ENCODE data around the gene MMD.
"Not testable (repeated sequence)": the region's sequence is repeated elsewhere in the genome, so short reads cannot be mapped to it uniquely, and the experiment has no call there.

Gene MMD

GRCh38 chr17:55435408-55435807, 13.8 kb upstream of the MMD start:
- FAIRE-seq (no peak), DNase-seq (ENCODE audit: insufficient read length, low spot score) (no peak)
- no peak for TF ChIP-seq POLR2A (IDR thresholded peaks at IDR 0.05; ENCODE audit: low read depth, low read length)

- no peak for TF ChIP-seq POLR2A (IDR thresholded peaks at IDR 0.05; ENCODE audit: low read depth, low read length)
- DNase-seq (ENCODE audit: insufficient read length, low spot score): no peak
- no peak for FAIRE-seq
Measured at GRCh38 chr17:55434721-55435120, 13.1 kb upstream of the MMD start.

- peak; percentile 91 for FAIRE-seq
- TF ChIP-seq POLR2A (IDR thresholded peaks at IDR 0.05; ENCODE audit: low read depth, low read length): no peak
- peak; percentile 61 for DNase-seq (ENCODE audit: insufficient read length, low spot score)
Measured at GRCh38 chr17:55433629-55434422, 12.2 kb upstream of the MMD start.

- FAIRE-seq (peak; percentile 41), DNase-seq (ENCODE audit: insufficient read length, low spot score) (no peak)
- TF ChIP-seq POLR2A (IDR thresholded peaks at IDR 0.05; ENCODE audit: low read depth, low read length): no peak
Measured at GRCh38 chr17:55433029-55433628, 11.5 kb upstream of the MMD start.

GRCh38 chr17:55432358-55433028, 10.9 kb upstream of the MMD start:
- no peak for DNase-seq (ENCODE audit: insufficient read length, low spot score)
- FAIRE-seq: no peak

GRCh38 chr17:55431914-55432313, 10.3 kb upstream of the MMD start:
- FAIRE-seq: not testable (repeated sequence)

More at GRCh38 chr17:55432358-55433028, 10.9 kb upstream of the MMD start:
- TF ChIP-seq POLR2A (IDR thresholded peaks at IDR 0.05; ENCODE audit: low read depth, low read length): no peak

GRCh38 chr17:55430541-55431288, 9.1 kb upstream of the MMD start:
- FAIRE-seq (peak; percentile 15), DNase-seq (ENCODE audit: insufficient read length, low spot score) (no peak)
- no peak for TF ChIP-seq POLR2A (IDR thresholded peaks at IDR 0.05; ENCODE audit: low read depth, low read length)

More at GRCh38 chr17:55431914-55432313, 10.3 kb upstream of the MMD start:
- DNase-seq (ENCODE audit: insufficient read length, low spot score): not testable (repeated sequence)

- DNase-seq (ENCODE audit: insufficient read length, low spot score) (no peak), FAIRE-seq (no peak)
- TF ChIP-seq POLR2A (IDR thresholded peaks at IDR 0.05; ENCODE audit: low read depth, low read length): no peak
Measured at GRCh38 chr17:55427587-55427882, 5.9 kb upstream of the MMD start.

GRCh38 chr17:55426851-55427586, 5.4 kb upstream of the MMD start:
- TF ChIP-seq POLR2A (IDR thresholded peaks at IDR 0.05; ENCODE audit: low read depth, low read length): no peak
- no peak for DNase-seq (ENCODE audit: insufficient read length, low spot score)
- FAIRE-seq: no peak

- DNase-seq (ENCODE audit: insufficient read length, low spot score): no peak
- no peak for FAIRE-seq
Measured at GRCh38 chr17:55424893-55425540, 3.4 kb upstream of the MMD start.

GRCh38 chr17:55423535-55423934, 1.9 kb upstream of the MMD start:
- no peak for DNase-seq (ENCODE audit: insufficient read length, low spot score)
- no peak for TF ChIP-seq POLR2A (IDR thresholded peaks at IDR 0.05; ENCODE audit: low read depth, low read length)
- no peak for FAIRE-seq

More at GRCh38 chr17:55424893-55425540, 3.4 kb upstream of the MMD start:
- no peak for TF ChIP-seq POLR2A (IDR thresholded peaks at IDR 0.05; ENCODE audit: low read depth, low read length)

- FAIRE-seq; DNase-seq (ENCODE audit: insufficient read length, low spot score): not testable (repeated sequence)
Measured at GRCh38 chr17:55422828-55423164, 1.2 kb upstream of the MMD start.

- DNase-seq (ENCODE audit: insufficient read length, low spot score) (no peak), FAIRE-seq (no peak)
- TF ChIP-seq POLR2A (IDR thresholded peaks at IDR 0.05; ENCODE audit: low read depth, low read length): no peak
Measured at GRCh38 chr17:55420776-55421178, 858 bp downstream of the MMD start.
